IMR-90 (cell line): Measurements from ENCODE around the gene S100A11. TPM values are rescaled to one million over a fixed set of nuclear protein-coding genes. Genes with fewer than 3 reads are reported as not detected.
A peak's percentile ranks its signal among the peaks of the same experiment; 100 is the strongest.

Source experiments
- ATAC-seq: fragments of 200-7000 bp; cut with Tn5 transposase; 2 replicates; pipeline ENCODE4 v1.9.1; 2020; ENCODE audit warnings: low read depth, mild to moderate bottlenecking, moderate library complexity
- BruUV-seq: library from RNA; stranded (reverse); fragments of 400-500 nt; replicated peaks from 2 replicates; lab custom pipeline; 2021; lab: Mats Ljungman, UMichigan
- CTCF ChIA-PET: fragments of 300-600 bp; formaldehyde crosslinking; extraction: SDS; loops from one replicate; lab custom pipeline; 2021; ENCODE audit warnings: antibody characterized with exemption; lab: Yijun Ruan, JAX
- POLR2A ChIA-PET: fragments of 300-600 bp; sonication (Branson Sonifier 250); formaldehyde crosslinking; loops from one replicate; lab custom pipeline; 2022; ENCODE audit warnings: antibody characterized with exemption; ENCODE audit not compliant: unreplicated experiment; lab: Charles Lee
- DNase-seq: peaks from one replicate; pipeline ENCODE4 v3.0.0; 2013
- H2AFZ ChIP-seq: replicated peaks from 2 replicates; pipeline ENCODE3; 2013; ENCODE audit warnings: low read length, mild to moderate bottlenecking; ENCODE audit not compliant: poor library complexity
- H2AK5ac ChIP-seq: 2 replicates; pipeline ENCODE4 v1.6.1; 2013; ENCODE audit warnings: low read depth, low read length, inconsistent platforms
- H2AK9ac ChIP-seq: replicated peaks from 2 replicates; pipeline ENCODE3; 2013; ENCODE audit warnings: mild to moderate bottlenecking, low read depth, low read length, moderate library complexity; ENCODE audit not compliant: poor library complexity
- H2BK120ac ChIP-seq: 2 replicates; pipeline ENCODE4 v1.6.1; 2013; ENCODE audit warnings: low read depth, low read length, inconsistent platforms
- H2BK15ac ChIP-seq: 3 replicates; pipeline ENCODE4 v1.6.1; 2013; ENCODE audit warnings: low read depth, low read length, inconsistent platforms
- H2BK20ac ChIP-seq: 2 replicates; pipeline ENCODE4 v1.6.1; 2013; ENCODE audit warnings: low read depth, mild to moderate bottlenecking, inconsistent platforms, low read length, moderate library complexity
- H2BK5ac ChIP-seq: 2 replicates; pipeline ENCODE4 v1.6.1; 2013; ENCODE audit warnings: mild to moderate bottlenecking, low read depth, low read length, inconsistent platforms; ENCODE audit not compliant: poor library complexity, severe bottlenecking
- H3K14ac ChIP-seq: replicated peaks from 2 replicates; pipeline ENCODE4 v1.6.1; 2013; ENCODE audit warnings: low read depth, low read length, inconsistent platforms
- H3K18ac ChIP-seq: 2 replicates; pipeline ENCODE4 v1.6.1; 2013; ENCODE audit warnings: low read depth, low read length, control low read depth
- H3K23ac ChIP-seq: 2 replicates; pipeline ENCODE4 v1.6.1; 2013; ENCODE audit warnings: low read depth, low read length, inconsistent platforms
- H3K27ac ChIP-seq: 2 replicates; pipeline ENCODE4 v1.5.1; 2013; ENCODE audit warnings: mild to moderate bottlenecking, control low read depth, low read length; ENCODE audit not compliant: insufficient read depth
- H3K27me3 ChIP-seq: 2 replicates; pipeline ENCODE4 v1.6.1; 2013; ENCODE audit warnings: low read length; ENCODE audit not compliant: control insufficient read depth, insufficient read depth
- H3K36me3 ChIP-seq: 2 replicates; pipeline ENCODE4 v1.6.1; 2013; ENCODE audit warnings: low read length, mixed read lengths; ENCODE audit not compliant: control insufficient read depth, insufficient read depth
- H3K4ac ChIP-seq: 2 replicates; pipeline ENCODE4 v1.6.1; 2013; ENCODE audit warnings: low read depth, low read length, inconsistent platforms
- H3K4me1 ChIP-seq: 2 replicates; pipeline ENCODE4 v1.6.1; 2013; ENCODE audit warnings: low read length, mixed read lengths; ENCODE audit not compliant: control insufficient read depth, insufficient read depth
- H3K4me2 ChIP-seq: 2 replicates; pipeline ENCODE4 v1.6.1; 2013; ENCODE audit warnings: low read depth, mild to moderate bottlenecking, control low read depth, low read length, moderate library complexity
- H3K4me3 ChIP-seq: 2 replicates; pipeline ENCODE4 v1.5.1; 2013; ENCODE audit warnings: low read depth, mild to moderate bottlenecking, control low read depth, low read length, moderate library complexity; ENCODE audit not compliant: insufficient read depth
- H3K56ac ChIP-seq: 2 replicates; pipeline ENCODE4 v1.6.1; 2013; ENCODE audit warnings: low read length, inconsistent platforms; ENCODE audit not compliant: insufficient read depth; ENCODE audit errors: extremely low read depth
- H3K79me1 ChIP-seq, 2 experiments: 2 replicates each; pipeline ENCODE4 v1.6.1; 2013; ENCODE audit warnings: low read length in 2 of 2, inconsistent platforms in 1 of 2, low read depth in 1 of 2
- H3K9ac ChIP-seq: 2 replicates; pipeline ENCODE4 v1.6.1; 2013; ENCODE audit warnings: low read depth, low read length, control low read depth
- H3K9me1 ChIP-seq: 2 replicates; pipeline ENCODE4 v1.6.1; 2013; ENCODE audit warnings: low read length, inconsistent platforms; ENCODE audit not compliant: insufficient read depth
- H3K9me3 ChIP-seq: 2 replicates; pipeline ENCODE4 v1.6.1; 2013; ENCODE audit warnings: low read length; ENCODE audit not compliant: control insufficient read depth, insufficient read depth
- H4K20me1 ChIP-seq: 2 replicates; pipeline ENCODE4 v1.6.1; 2013; ENCODE audit warnings: low read length, inconsistent platforms; ENCODE audit not compliant: insufficient read depth
- H4K5ac ChIP-seq: 2 replicates; pipeline ENCODE4 v1.6.1; 2013; ENCODE audit warnings: mild to moderate bottlenecking, low read depth, low read length, control low read depth
- H4K8ac ChIP-seq, 2 experiments: 2 replicates each; pipeline ENCODE4 v1.6.1; 2013; ENCODE audit warnings: low read depth in 2 of 2, low read length in 2 of 2, control low read depth in 1 of 2, inconsistent platforms in 1 of 2
- H4K91ac ChIP-seq: 2 replicates; pipeline ENCODE4 v1.6.1; 2013; ENCODE audit warnings: low read depth, low read length, inconsistent platforms; ENCODE audit not compliant: insufficient read depth
- BHLHE40 ChIP-seq: fragments of 150-350 bp; IDR thresholded peaks from 2 replicates; pipeline ENCODE4 v1.6.1; 2016; ENCODE audit warnings: mild to moderate bottlenecking, low read depth, low read length
- CEBPB ChIP-seq: IDR thresholded peaks from 2 replicates; pipeline ENCODE4 v1.6.1; 2012; ENCODE audit warnings: low read depth, low read length, improper control_type of control experiment
- CHD1 ChIP-seq: IDR thresholded peaks from 2 replicates; pipeline ENCODE4 v1.6.1; 2012; ENCODE audit warnings: low read depth, low read length, improper control_type of control experiment
- FOS ChIP-seq: fragments of 150-350 bp; IDR thresholded peaks from 2 replicates; pipeline ENCODE4 v1.6.1; 2016; ENCODE audit warnings: low read depth, low read length
- MAFK ChIP-seq: IDR thresholded peaks from 2 replicates; pipeline ENCODE4 v1.6.1; 2012; ENCODE audit warnings: low read depth, low read length, improper control_type of control experiment
- MAZ ChIP-seq: IDR thresholded peaks from 2 replicates; pipeline ENCODE4 v1.6.1; 2012; ENCODE audit warnings: low read depth, mild to moderate bottlenecking, low read length, improper control_type of control experiment, moderate library complexity, borderline replicate concordance
- MXI1 ChIP-seq: IDR thresholded peaks from 2 replicates; pipeline ENCODE4 v1.6.1; 2012; ENCODE audit warnings: low read depth, mild to moderate bottlenecking, low read length, moderate library complexity, borderline replicate concordance
- NFE2L2 ChIP-seq: fragments of 150-350 bp; IDR thresholded peaks from 2 replicates; pipeline ENCODE4 v1.6.1; 2016; ENCODE audit warnings: low read depth, mild to moderate bottlenecking, low read length
- RCOR1 ChIP-seq: IDR thresholded peaks from 2 replicates; pipeline ENCODE4 v1.6.1; 2012; ENCODE audit warnings: mild to moderate bottlenecking, low read length, improper control_type of control experiment; ENCODE audit not compliant: insufficient replicate concordance
- RFX5 ChIP-seq: IDR thresholded peaks from 2 replicates; pipeline ENCODE4 v1.8.0; 2012; ENCODE audit warnings: low read depth, mild to moderate bottlenecking, low read length, moderate library complexity
- WGBS, 2 experiments: methylation state at CpG; one replicate each; pipeline versions ENCODE4 v1.1.5 to v1.1.7; 2013; ENCODE audit warnings: missing lambda C conversion rate in 2 of 2; ENCODE audit not compliant: insufficient read length in 1 of 2; ENCODE audit errors: extremely low coverage in 2 of 2; 5-methylcytosine and 5-hydroxymethylcytosine counted together
- dilution Hi-C: fragments of 300-500 bp; cut with HindIII; formaldehyde crosslinking; loops from one replicate; pipeline ENCODE4 v1.14.3; 2018; ENCODE audit warnings: low sequenced_read_pairs; ENCODE audit not compliant: unreplicated experiment
- in situ Hi-C: fragments of 300-500 bp; cut with MboI; formaldehyde crosslinking; loops from 3 replicates; pipeline ENCODE4 v1.14.3; 2019; ENCODE audit warnings: low sequenced_read_pairs, inconsistent platforms, mixed read lengths
- intact Hi-C: fragments of 100-400 bp; cut with micrococcal nuclease; formaldehyde crosslinking; loops from 2 replicates; pipeline ENCODE4 v1.10.0; 2022
- polyA plus RNA-seq, 3 experiments: library from polyadenylated mRNA; depleted of rRNA; stranded (reverse); fragments of >200 nt; gene quantifications; 2 replicates each; pipeline ENCODE4 v1.2.3, GENCODE V29; 2012; ENCODE audit warnings: low replicate concordance in 1 of 3
- total RNA-seq: library from RNA; depleted of rRNA; stranded (reverse); fragments of >200 nt; gene quantifications from 2 replicates; pipeline ENCODE4 v1.2.3, GENCODE V29; 2012
- TF ChIP-seq, protein P1 (sequence below): conservative IDR thresholded peaks from 2 replicates; pipeline ENCODE4 v1.5.1; 2012; ENCODE audit warnings: mild to moderate bottlenecking, low read depth, low read length, improper control_type of control experiment
- TF ChIP-seq, protein P2 (sequence below): fragments of 150-350 bp; IDR thresholded peaks from 2 replicates; pipeline ENCODE4 v1.6.1; 2017; ENCODE audit warnings: mild to moderate bottlenecking, antibody characterized with exemption, low read length, low read depth

Gene S100A11
- total and polyA plus RNA-seq, 2 of the 4 experiments (the other 2 are of a cell fraction), result 167 to 1,402 TPM

DNA sequence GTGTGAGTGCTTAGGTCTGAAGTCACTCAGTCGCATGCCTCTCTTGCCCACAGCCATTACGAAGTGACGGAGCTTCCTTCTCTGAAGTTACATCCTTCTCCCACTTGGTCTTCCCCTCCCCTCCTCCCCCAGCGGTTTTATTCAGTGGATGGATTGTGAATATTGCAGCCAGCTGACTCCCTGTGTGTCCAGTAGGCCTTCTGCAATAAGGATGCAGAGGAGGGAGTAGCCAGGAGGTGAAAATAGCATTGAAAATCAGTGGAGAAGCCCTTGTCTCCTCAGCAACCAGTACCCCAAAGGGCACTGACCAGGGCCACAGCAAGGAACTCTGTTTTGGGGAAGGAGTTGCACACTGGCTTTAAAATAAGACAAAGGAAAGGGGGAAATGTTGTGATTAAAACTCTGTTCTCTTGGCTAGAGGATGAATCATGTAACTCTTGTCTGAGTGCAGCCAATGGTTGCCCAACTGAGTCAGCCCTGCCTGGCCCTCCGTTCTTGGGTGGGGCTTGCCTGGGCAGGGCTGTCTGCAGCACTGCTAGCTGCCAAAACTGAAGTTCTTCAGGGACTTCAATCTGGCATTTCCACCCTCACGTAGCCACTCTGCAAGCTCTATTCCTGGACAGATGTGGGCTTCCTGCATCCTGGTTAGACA, 47.5 kb downstream of the S100A11 start (continued):
- TF ChIP-seq, protein P1, sequence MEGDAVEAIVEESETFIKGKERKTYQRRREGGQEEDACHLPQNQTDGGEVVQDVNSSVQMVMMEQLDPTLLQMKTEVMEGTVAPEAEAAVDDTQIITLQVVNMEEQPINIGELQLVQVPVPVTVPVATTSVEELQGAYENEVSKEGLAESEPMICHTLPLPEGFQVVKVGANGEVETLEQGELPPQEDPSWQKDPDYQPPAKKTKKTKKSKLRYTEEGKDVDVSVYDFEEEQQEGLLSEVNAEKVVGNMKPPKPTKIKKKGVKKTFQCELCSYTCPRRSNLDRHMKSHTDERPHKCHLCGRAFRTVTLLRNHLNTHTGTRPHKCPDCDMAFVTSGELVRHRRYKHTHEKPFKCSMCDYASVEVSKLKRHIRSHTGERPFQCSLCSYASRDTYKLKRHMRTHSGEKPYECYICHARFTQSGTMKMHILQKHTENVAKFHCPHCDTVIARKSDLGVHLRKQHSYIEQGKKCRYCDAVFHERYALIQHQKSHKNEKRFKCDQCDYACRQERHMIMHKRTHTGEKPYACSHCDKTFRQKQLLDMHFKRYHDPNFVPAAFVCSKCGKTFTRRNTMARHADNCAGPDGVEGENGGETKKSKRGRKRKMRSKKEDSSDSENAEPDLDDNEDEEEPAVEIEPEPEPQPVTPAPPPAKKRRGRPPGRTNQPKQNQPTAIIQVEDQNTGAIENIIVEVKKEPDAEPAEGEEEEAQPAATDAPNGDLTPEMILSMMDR, result no peak

- dilution Hi-C loops, result no loop called here
These were observed 48.3 kb downstream of the S100A11 start for GRCh38 chr1:151988405-151988923.

More at GRCh38 chr1:151988405-151988923, 48.3 kb downstream of the S100A11 start:
- TF ChIP-seq CEBPB (peak; percentile 60), MAZ (no peak), MAFK (no peak), FOS (peak; percentile 53; the same call in 1 of the 2 replicates), BHLHE40 (peak; percentile 3; the same call in 1 of the 2 replicates), CHD1 (no peak), RCOR1 (no peak), RFX5 (no peak), NFE2L2 (no peak), MXI1 (no peak)
- TF ChIP-seq, protein P2, sequence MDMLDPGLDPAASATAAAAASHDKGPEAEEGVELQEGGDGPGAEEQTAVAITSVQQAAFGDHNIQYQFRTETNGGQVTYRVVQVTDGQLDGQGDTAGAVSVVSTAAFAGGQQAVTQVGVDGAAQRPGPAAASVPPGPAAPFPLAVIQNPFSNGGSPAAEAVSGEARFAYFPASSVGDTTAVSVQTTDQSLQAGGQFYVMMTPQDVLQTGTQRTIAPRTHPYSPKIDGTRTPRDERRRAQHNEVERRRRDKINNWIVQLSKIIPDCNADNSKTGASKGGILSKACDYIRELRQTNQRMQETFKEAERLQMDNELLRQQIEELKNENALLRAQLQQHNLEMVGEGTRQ, result no peak
- H3K4me1 ChIP-seq, result peaks cover 21% of the 10 kb centered on the region
- no peak overlapping the region; the same call in 1 of the 2 replicates for H3K9ac ChIP-seq
- H4K91ac ChIP-seq, result peak overlapping the region; percentile 90
- H3K4me3 ChIP-seq, result no peak overlapping the region
- H3K56ac ChIP-seq, result peak overlapping the region; percentile 78; the same call in 1 of the 2 replicates
- H3K23ac ChIP-seq, result peak overlapping the region; percentile 88
- peak overlapping the region; percentile 66 for H3K4me2 ChIP-seq
- H2BK20ac ChIP-seq, result peak overlapping the region; percentile 20
- ChIA-PET CTCF (interaction anchor here (1.3 to 2.9 kb wide), 3 partner anchors 13 to 20 kb away, joined by 5 to 12 read pairs (median 9); no protein-coding TSS in a partner anchor), POLR2A (interaction anchor here (1.3 kb wide), 1 partner anchor 11 kb away, joined by 4 read pairs; no protein-coding TSS in a partner anchor)
- peaks cover 30 to 81% of the 10 kb centered on the region in 2 experiments for H3K79me1 ChIP-seq
- H2BK15ac ChIP-seq, result peak overlapping the region; percentile 39; the same call in 2 of the 3 replicates
- H3K4ac ChIP-seq, result peak overlapping the region; percentile 87
- no peak overlapping the region for H2AFZ ChIP-seq
- peak; percentile 20 for ATAC-seq
- peaks cover 64% of the 10 kb centered on the region for H4K20me1 ChIP-seq
- H3K27me3 ChIP-seq, result no peaks in the 10 kb centered on the region
- H3K9me1 ChIP-seq, result peaks cover 14% of the 10 kb centered on the region
- peak overlapping the region; percentile 94 for H2AK9ac ChIP-seq
- H2BK5ac ChIP-seq, result peak overlapping the region; percentile 85
- no CpG with 5 or more reads among the region's 2 CpGs for WGBS, 2 experiments
- in situ Hi-C loops (loop anchor here (25.0 kb wide), 1 partner anchor 676 kb away; no protein-coding TSS in a partner anchor), intact Hi-C loops (no loop called here)
- no peaks in the 10 kb centered on the region for H3K9me3 ChIP-seq
- H3K27ac ChIP-seq, result peak overlapping the region; percentile 56
- DNase-seq, result peak; percentile 74
- H2AK5ac ChIP-seq, result peak overlapping the region; percentile 57
- peak overlapping the region; percentile 5; the same call in 1 of the 2 replicates for H3K18ac ChIP-seq
- H2BK120ac ChIP-seq, result peak overlapping the region; percentile 79
- H3K14ac ChIP-seq, result peak overlapping the region; percentile 66; the same call in 1 of the 2 replicates
- H4K8ac ChIP-seq, result peak overlapping the region; percentile 22 to 88; a peak in 3 of 4 replicates
- H3K36me3 ChIP-seq, result peaks cover 19% of the 10 kb centered on the region
- BruUV-seq, result no TSS peak
- 0 out of 2 replicates have a peak overlapping the region, but pooled peaks have one; percentile 21 for H4K5ac ChIP-seq
